RWPE2 (cell line): ENCODE results near the gene PIPOX.
A peak's percentile ranks its signal among the peaks of the same experiment; 100 is the strongest.

Experiments
- ATAC-seq: fragments of 200-7000 bp; cut with Tn5 transposase; 3 replicates; pipeline ENCODE4 v1.9.1; 2021; ENCODE audit warnings: low read depth
- DNase-seq: peaks from one replicate; pipeline ENCODE4 v3.0.0-alpha.2; 2020; ENCODE audit warnings: low spot score
- H3K27ac ChIP-seq: fragments of 450-650 bp; 2 replicates; pipeline ENCODE4 v1.5.1; 2017; ENCODE audit warnings: mild to moderate bottlenecking; ENCODE audit not compliant: poor library complexity, severe bottlenecking
- H3K27me3 ChIP-seq: fragments of 250-450 bp; sonication (Bioruptor Pico); 2 replicates; pipeline ENCODE4 v1.5.1; 2021; ENCODE audit warnings: mild to moderate bottlenecking, moderate library complexity; ENCODE audit not compliant: insufficient read depth, poor library complexity, severe bottlenecking
- H3K36me3 ChIP-seq: fragments of 250-450 bp; sonication (Bioruptor Pico); 2 replicates; pipeline ENCODE4 v1.5.1; 2020; ENCODE audit warnings: low read depth, mild to moderate bottlenecking, moderate library complexity
- H3K4me1 ChIP-seq: fragments of 250-450 bp; sonication (Bioruptor Pico); 2 replicates; pipeline ENCODE4 v1.5.1; 2021; ENCODE audit warnings: mild to moderate bottlenecking, moderate library complexity; ENCODE audit not compliant: insufficient read depth, poor library complexity, severe bottlenecking
- H3K4me3 ChIP-seq: fragments of 250-450 bp; sonication (Bioruptor Pico); 2 replicates; pipeline ENCODE4 v1.5.1; 2021; ENCODE audit warnings: mild to moderate bottlenecking, moderate library complexity; ENCODE audit not compliant: severe bottlenecking
- H3K9me3 ChIP-seq: fragments of 250-450 bp; sonication (Bioruptor Pico); 2 replicates; pipeline ENCODE4 v1.5.1; 2021; ENCODE audit warnings: mild to moderate bottlenecking, moderate library complexity; ENCODE audit not compliant: severe bottlenecking
- CTCF ChIP-seq: fragments of 450-650 bp; IDR thresholded peaks from one replicate; pipeline ENCODE4 v1.5.1; 2017; ENCODE audit warnings: mild to moderate bottlenecking, moderate library complexity; ENCODE audit not compliant: poor library complexity, severe bottlenecking

PIPOX gene

GRCh38 chr17:29036584-29036983, 6.4 kb upstream of the PIPOX start:
- no peaks in the 10 kb centered on the region for H3K9me3 ChIP-seq
- H3K36me3 ChIP-seq = no peaks in the 10 kb centered on the region
- H3K27ac ChIP-seq = no peak overlapping the region
- H3K4me1 ChIP-seq = no peaks in the 10 kb centered on the region
- ATAC-seq (no peak), DNase-seq (no peak)
- no peak for TF ChIP-seq CTCF
- H3K4me3 ChIP-seq = no peak overlapping the region
- H3K27me3 ChIP-seq = peaks cover 33% of the 10 kb centered on the region

- DNase-seq = no peak
- no peaks in the 10 kb centered on the region for H3K36me3 ChIP-seq
- no peaks in the 10 kb centered on the region for H3K4me1 ChIP-seq
- H3K9me3 ChIP-seq = no peaks in the 10 kb centered on the region
- no peak for ATAC-seq
- H3K27me3 ChIP-seq = peaks cover 22% of the 10 kb centered on the region
- no peak overlapping the region for H3K4me3 ChIP-seq
- no peak overlapping the region for H3K27ac ChIP-seq
- TF ChIP-seq CTCF = no peak
Observed at GRCh38 chr17:29037739-29038084, 5.2 kb upstream of the PIPOX start.

GRCh38 chr17:29038085-29038795, 4.7 kb upstream of the PIPOX start:
- DNase-seq (no peak), ATAC-seq (no peak)
- H3K27ac ChIP-seq = no peak overlapping the region
- H3K27me3 ChIP-seq = peaks cover 16% of the 10 kb centered on the region
- H3K9me3 ChIP-seq = no peaks in the 10 kb centered on the region
- H3K36me3 ChIP-seq = no peaks in the 10 kb centered on the region
- no peak overlapping the region for H3K4me3 ChIP-seq
- TF ChIP-seq CTCF = no peak
- H3K4me1 ChIP-seq = no peaks in the 10 kb centered on the region

GRCh38 chr17:29039764-29040598, 3.0 kb upstream of the PIPOX start:
- Histone ChIP-seq H3K4me1 (no peaks in the 10 kb centered on the region), H3K9me3 (no peaks in the 10 kb centered on the region), H3K27ac (peak overlapping the region; percentile 7), H3K27me3 (peaks cover 4% of the 10 kb centered on the region), H3K36me3 (no peaks in the 10 kb centered on the region), H3K4me3 (no peak overlapping the region)
- peak; percentile 70 for ATAC-seq
- no peak for TF ChIP-seq CTCF
- DNase-seq = no peak

GRCh38 chr17:29041091-29041490, 1.9 kb upstream of the PIPOX start:
- ATAC-seq (no peak), DNase-seq (no peak)
- TF ChIP-seq CTCF = no peak
- H3K4me3 ChIP-seq = no peak overlapping the region
- no peaks in the 10 kb centered on the region for H3K9me3 ChIP-seq
- no peaks in the 10 kb centered on the region for H3K36me3 ChIP-seq
- H3K27ac ChIP-seq = no peak overlapping the region
- no peaks in the 10 kb centered on the region for H3K4me1 ChIP-seq
- no peaks in the 10 kb centered on the region for H3K27me3 ChIP-seq
